ENCODE results near the gene POLR2F.
A peak's percentile ranks its signal among the peaks of the same experiment; 100 is the strongest.

The POLR2F gene

GRCh38 chr22:37953437-37954179 lies at the start of gene POLR2F, which contains the start of gene C22orf23:
TSS of gene POLR2F (plus strand) at chr22:37953699. CDS start at chr22:37953788, 89 bp downstream.
TSS of gene C22orf23 (minus strand) at chr22:37953601. CDS start at chr22:37953149, 452 bp downstream.
- DNase-seq, result peak; percentile 96

- peak; percentile 35 for DNase-seq
These were observed 48.6 kb upstream of the POLR2F start for GRCh38 chr22:37904572-37905533.

- DNase-seq, result peak; percentile 67
These were observed 47.8 kb upstream of the POLR2F start, which contains the start of gene MICALL1 for GRCh38 chr22:37905534-37906363. TSS of gene MICALL1 (plus strand) at chr22:37906297. CDS start at chr22:37906423, 126 bp downstream.

- DNase-seq, result peak; percentile 12
These were observed 47.0 kb upstream of the POLR2F start for GRCh38 chr22:37906364-37907008.

GRCh38 chr22:37907036-37907954 lies 46.2 kb upstream of the POLR2F start:
- no peak for DNase-seq

GRCh38 chr22:37909766-37910165 lies 43.7 kb upstream of the POLR2F start:
- no peak for DNase-seq

- no peak for DNase-seq
These were observed 42.4 kb upstream of the POLR2F start for GRCh38 chr22:37910890-37911672.

- DNase-seq, result no peak
These were observed 41.8 kb upstream of the POLR2F start for GRCh38 chr22:37911697-37912096.

- DNase-seq, result no peak
These were observed 41.3 kb upstream of the POLR2F start for GRCh38 chr22:37912171-37912570.

GRCh38 chr22:37913233-37913721 lies 40.2 kb upstream of the POLR2F start:
- DNase-seq, result no peak

- DNase-seq, result no peak
These were observed 37.2 kb upstream of the POLR2F start for GRCh38 chr22:37916311-37916710.

- DNase-seq, result no peak
These were observed 35.5 kb upstream of the POLR2F start for GRCh38 chr22:37917874-37918548.

GRCh38 chr22:37918580-37919270 lies 34.8 kb upstream of the POLR2F start:
- no peak for DNase-seq

- DNase-seq, result no peak
These were observed 33.4 kb upstream of the POLR2F start for GRCh38 chr22:37920126-37920525.

- DNase-seq, result no peak
These were observed 31.3 kb upstream of the POLR2F start for GRCh38 chr22:37922191-37922590.

- no peak for DNase-seq
These were observed 29.6 kb upstream of the POLR2F start for GRCh38 chr22:37923927-37924326.

GRCh38 chr22:37924386-37925065 lies 29.0 kb upstream of the POLR2F start:
- DNase-seq, result no peak

GRCh38 chr22:37925330-37925729 lies 28.2 kb upstream of the POLR2F start:
- no peak for DNase-seq

Data from CD4-positive, alpha-beta T cell treated with Interferon gamma for 1 hour (primary cell).